HG03139 (cell line): Measurements from ENCODE around the gene FAM177A1.
A peak's percentile ranks its signal among the peaks of the same experiment; 100 is the strongest.
"Not testable (repeated sequence)": the region's sequence is repeated elsewhere in the genome, so short reads cannot be mapped to it uniquely, and the experiment has no call there.

Source experiments
- ATAC-seq: cut with Tn5 transposase; IDR thresholded peaks from one replicate; pipeline ENCODE4 v1.9.1; 2021; ENCODE audit not compliant: unreplicated experiment

FAM177A1 gene

GRCh38 chr14:35046048-35046750, at the start of gene FAM177A1:
Gene FAM177A1 (plus strand): TSS chr14:35046272. CDS start chr14:35046464, 192 bp downstream.
- ATAC-seq = peak; percentile 91

- no peak for ATAC-seq
Measured at GRCh38 chr14:34997762-34998161, 48.3 kb upstream of the FAM177A1 start.

- ATAC-seq = no peak
Measured at GRCh38 chr14:34999500-34999899, 46.6 kb upstream of the FAM177A1 start.

- no peak for ATAC-seq
Measured at GRCh38 chr14:35001621-35002020, 44.5 kb upstream of the FAM177A1 start.

GRCh38 chr14:35004839-35005238, 41.2 kb upstream of the FAM177A1 start:
- ATAC-seq = no peak

GRCh38 chr14:35016568-35016967, 29.5 kb upstream of the FAM177A1 start:
- ATAC-seq = no peak

- ATAC-seq = no peak
Measured at GRCh38 chr14:35020713-35021112, 25.4 kb upstream of the FAM177A1 start.

GRCh38 chr14:35028435-35028834, 17.6 kb upstream of the FAM177A1 start:
- ATAC-seq = no peak

GRCh38 chr14:35032562-35032961, 13.5 kb upstream of the FAM177A1 start:
- ATAC-seq = no peak

- no peak for ATAC-seq
Measured at GRCh38 chr14:35034440-35034833, 11.6 kb upstream of the FAM177A1 start.

- ATAC-seq = not testable (repeated sequence)
Measured at GRCh38 chr14:35034944-35035554, 11.0 kb upstream of the FAM177A1 start.

GRCh38 chr14:35038312-35038711, 7.8 kb upstream of the FAM177A1 start:
- not testable (repeated sequence) for ATAC-seq

GRCh38 chr14:35042632-35043031, 3.4 kb upstream of the FAM177A1 start:
- no peak for ATAC-seq

GRCh38 chr14:35043046-35043445, 3.0 kb upstream of the FAM177A1 start:
- no peak for ATAC-seq

- no peak for ATAC-seq
Measured at GRCh38 chr14:35044939-35045797, 904 bp upstream of the FAM177A1 start.

- no peak for ATAC-seq
Measured at GRCh38 chr14:35045798-35046047, 349 bp upstream of the FAM177A1 start.

- peak; percentile 22 for ATAC-seq
Measured at GRCh38 chr14:35046751-35047536, 872 bp downstream of the FAM177A1 start.

GRCh38 chr14:35047976-35048513, 2.0 kb downstream of the FAM177A1 start:
- ATAC-seq = no peak

- ATAC-seq = no peak
Measured at GRCh38 chr14:35050652-35051051, 4.6 kb downstream of the FAM177A1 start.

GRCh38 chr14:35051796-35052195, 5.7 kb downstream of the FAM177A1 start:
- no peak for ATAC-seq

GRCh38 chr14:35052637-35053036, 6.6 kb downstream of the FAM177A1 start:
- no peak for ATAC-seq
